Heart left ventricle (tissue), 16 donors: ENCODE results near the gene PDCD1. TPM values are rescaled to one million over a fixed set of nuclear protein-coding genes. Genes with fewer than 3 reads are reported as not detected.
"Not testable (repeated sequence)": the region's sequence is repeated elsewhere in the genome, so short reads cannot be mapped to it uniquely, and the experiment has no call there.

ENCODE experiments used
- ATAC-seq, 4 donors: fragments of 200-7000 bp; cut with Tn5 transposase; one replicate each; pipeline ENCODE4 v1.9.1; 2020 to 2022; ENCODE audit warnings: moderate library complexity in 4 of 4, mild to moderate bottlenecking in 3 of 4, moderate number of reproducible peaks in 1 of 4
- DNase-seq, 5 donors: peaks; one replicate each; pipeline ENCODE4 v3.0.0-alpha.2; 2020
- H3K27ac ChIP-seq, 12 donors: fragments of 200-600 bp; sonication (generic) in 4 of 12; one replicate each; pipeline versions ENCODE4 v1.5.0 to v1.8.0; 2016 to 2022; ENCODE audit warnings: mild to moderate bottlenecking in 2 of 12
- H3K27me3 ChIP-seq, 9 donors: fragments of 200-600 bp; sonication (generic) in 2 of 9; one replicate each; pipeline versions ENCODE4 v1.5.1 to v1.8.0; 2016 to 2022; ENCODE audit warnings: mild to moderate bottlenecking in 3 of 9
- H3K36me3 ChIP-seq, 9 donors: fragments of 200-600 bp; sonication (generic) in 2 of 9; one replicate each; pipeline versions ENCODE4 v1.5.0 to v1.8.0; 2018 to 2022; ENCODE audit warnings: mild to moderate bottlenecking in 2 of 9
- H3K4me1 ChIP-seq, 12 donors: fragments of 200-600 bp; sonication (generic) in 4 of 12; one replicate each; pipeline versions ENCODE4 v1.5.0 to v1.8.0; 2016 to 2022; ENCODE audit warnings: mild to moderate bottlenecking in 3 of 12
- H3K4me3 ChIP-seq, 12 donors: fragments of 200-600 bp; sonication (generic) in 4 of 12; one replicate each; pipeline versions ENCODE4 v1.5.0 to v1.8.0; 2017 to 2022; ENCODE audit warnings: mild to moderate bottlenecking in 9 of 12, moderate library complexity in 4 of 12
- H3K9me3 ChIP-seq, 12 donors: fragments of 200-600 bp; sonication (generic) in 4 of 12; one replicate each; pipeline versions ENCODE4 v1.5.0 to v1.8.0; 2016 to 2022; ENCODE audit warnings: mild to moderate bottlenecking in 1 of 12
- POLR2A ChIP-seq, 2 donors: fragments of 450-650 bp; IDR thresholded peaks; one replicate each; pipeline ENCODE4 v1.6.1; 2017; ENCODE audit warnings: antibody characterized with exemption in 2 of 2, mild to moderate bottlenecking in 2 of 2, moderate library complexity in 2 of 2
- WGBS, 4 donors: extraction: QIAGEN DNeasy Blood & Tissue Kit in 2 of 4; methylation state at CpG; one replicate each; pipeline versions ENCODE4 v1.1.5 to v1.1.7; 2013 to 2018; 5-methylcytosine and 5-hydroxymethylcytosine counted together
- intact Hi-C, 10 donors: fragments of 100-400 bp; cut with DNase I; formaldehyde crosslinking; loops; one replicate each; pipeline versions ENCODE4 v1.11.1 to v1.14.2; 2022
- polyA plus RNA-seq, 2 donors: library from polyadenylated mRNA; stranded (reverse); fragments of 200-250 nt; gene quantifications; one replicate each; pipeline ENCODE4 v1.2.3, GENCODE V29; 2013
- total RNA-seq, 9 donors: library from RNA; depleted of rRNA in 2 of 9; stranded (reverse); fragments of >200 nt in 2 of 9; fragmentation: NEBNext Ultra II Directional in 3 of 9; extraction: Animal tissue kit (Norgen Biotek cat#: 25700) in 3 of 9; gene quantifications; one replicate each; pipeline versions ENCODE4 v1.1.0 to v1.2.4, GENCODE V29; 2016 to 2023
- TF ChIP-seq, protein P1 (sequence below), 12 donors: fragments of 200-600 bp; sonication (generic) in 4 of 12; IDR thresholded peaks; one replicate each; pipeline versions ENCODE4 v1.5.0 to v1.8.0; 2018 to 2022; ENCODE audit warnings: antibody characterized with exemption in 12 of 12, mild to moderate bottlenecking in 5 of 12
- donor health status: ischemic (EF 13 %, LVEDD 7.1; RV severe dilation, severe dysfunction).
- donor health status: healthy with polysubstance abuse.
- donor health status: DM: no; HTN: yes; CAD: no.
- donor health status: DM: no; HTN: no; CAD: no.
- donor health status: ischemic (EF 25% LVEDD 6.9; RV normal size, moderate dysfunction).
- donor health status: ischemic (EF 25% LVEDD 5.7; RV mildly dilated, moderate dysfunction).
- donor health status: healthy.
- donor health status: DM: yes; HTN: yes; CAD: no.
- donor health status: ischemic (EF 35%, LVEDD 5.7; RV mildly dilated, moderate dysfunction).
- donor health status: nonischemic (EF 11% LVEDD 7.7; RV severe dilation, severe dysfunction).
- donor health status: DM: yes; HTN: yes; CAD: no.
- donor health status: PGD.
- donor health status: ischemic (EF 29% LVEDD 5.4; RV normal size, mild dysfunction).
- donor health status: nonischemic (EF 23%, LVEDD 6.1; RV moderate dilation, normal function).

Gene PDCD1
- total and polyA plus RNA-seq, 11 donors = 0.27 to 7.6 (median 1.4) TPM

DNA sequence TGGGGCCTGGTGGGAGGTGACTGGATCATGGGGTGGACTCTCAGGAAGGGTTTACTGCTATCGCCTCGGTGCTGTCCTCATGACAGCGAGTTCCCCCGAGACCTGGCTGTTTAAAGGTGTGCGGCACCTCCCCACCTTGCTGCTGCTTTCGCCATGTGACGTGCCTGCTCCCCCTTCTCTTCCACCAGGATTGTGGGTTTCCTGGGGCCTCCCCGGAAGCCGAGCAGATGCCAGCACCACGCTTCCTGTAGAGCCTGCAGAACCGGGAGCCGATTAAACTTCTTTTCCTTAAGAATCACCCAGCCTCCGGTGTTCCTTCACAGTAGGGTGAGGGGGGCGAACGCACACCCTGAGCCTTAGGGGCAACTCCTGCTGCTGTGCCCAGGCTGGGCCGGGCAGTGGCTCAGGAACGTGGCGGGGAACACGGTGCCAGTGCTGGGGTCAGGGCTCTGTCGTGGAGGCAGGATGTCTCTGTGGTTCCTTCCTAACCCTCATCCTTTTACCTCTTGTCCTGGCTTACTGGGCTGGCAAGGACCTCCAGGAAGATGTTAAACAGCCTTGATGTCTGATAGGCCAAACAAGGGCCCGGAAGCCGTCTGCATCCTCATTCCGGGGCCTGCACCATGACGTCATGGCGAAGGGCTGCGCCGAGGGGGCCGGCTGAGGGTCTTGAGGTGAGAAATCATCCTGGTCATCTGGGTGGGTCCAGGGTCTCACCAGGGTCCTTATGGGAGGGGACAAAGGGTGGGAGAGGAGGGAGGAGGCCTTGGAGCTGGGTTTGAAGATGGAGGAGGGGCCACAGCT, 37.0 kb downstream of the PDCD1 start:
- no peaks in the 10 kb centered on the region for H3K27me3 ChIP-seq
- H3K36me3 ChIP-seq = no peaks in the 10 kb centered on the region
- H3K4me1 ChIP-seq = peaks cover 0 to 17% (median 0%) of the 10 kb centered on the region in 12 donors
- intact Hi-C loops = no loop called here
- TF ChIP-seq, protein P1, sequence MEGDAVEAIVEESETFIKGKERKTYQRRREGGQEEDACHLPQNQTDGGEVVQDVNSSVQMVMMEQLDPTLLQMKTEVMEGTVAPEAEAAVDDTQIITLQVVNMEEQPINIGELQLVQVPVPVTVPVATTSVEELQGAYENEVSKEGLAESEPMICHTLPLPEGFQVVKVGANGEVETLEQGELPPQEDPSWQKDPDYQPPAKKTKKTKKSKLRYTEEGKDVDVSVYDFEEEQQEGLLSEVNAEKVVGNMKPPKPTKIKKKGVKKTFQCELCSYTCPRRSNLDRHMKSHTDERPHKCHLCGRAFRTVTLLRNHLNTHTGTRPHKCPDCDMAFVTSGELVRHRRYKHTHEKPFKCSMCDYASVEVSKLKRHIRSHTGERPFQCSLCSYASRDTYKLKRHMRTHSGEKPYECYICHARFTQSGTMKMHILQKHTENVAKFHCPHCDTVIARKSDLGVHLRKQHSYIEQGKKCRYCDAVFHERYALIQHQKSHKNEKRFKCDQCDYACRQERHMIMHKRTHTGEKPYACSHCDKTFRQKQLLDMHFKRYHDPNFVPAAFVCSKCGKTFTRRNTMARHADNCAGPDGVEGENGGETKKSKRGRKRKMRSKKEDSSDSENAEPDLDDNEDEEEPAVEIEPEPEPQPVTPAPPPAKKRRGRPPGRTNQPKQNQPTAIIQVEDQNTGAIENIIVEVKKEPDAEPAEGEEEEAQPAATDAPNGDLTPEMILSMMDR (IDR thresholded peaks at IDR 0.05) = no peak
- TF ChIP-seq POLR2A (IDR thresholded peaks at IDR 0.05) = no peak
- DNase-seq (peak in 1 of 5 donors; percentile 26), ATAC-seq (peak in 2 of 4 donors; percentile 20 to 83)
- 58 to 66% (median 63%) methylated on average over 25 to 28 of the region's 28 CpGs for WGBS, 4 donors
- H3K4me3 ChIP-seq = peak overlapping the region in 9 of 12 donors; percentile 14 to 37 (median 20)
- peaks cover 0 to 5% (median 0%) of the 10 kb centered on the region in 12 donors for H3K9me3 ChIP-seq
- H3K27ac ChIP-seq = peak overlapping the region in 5 of 12 donors; percentile 5 to 67 (median 25)

DNA sequence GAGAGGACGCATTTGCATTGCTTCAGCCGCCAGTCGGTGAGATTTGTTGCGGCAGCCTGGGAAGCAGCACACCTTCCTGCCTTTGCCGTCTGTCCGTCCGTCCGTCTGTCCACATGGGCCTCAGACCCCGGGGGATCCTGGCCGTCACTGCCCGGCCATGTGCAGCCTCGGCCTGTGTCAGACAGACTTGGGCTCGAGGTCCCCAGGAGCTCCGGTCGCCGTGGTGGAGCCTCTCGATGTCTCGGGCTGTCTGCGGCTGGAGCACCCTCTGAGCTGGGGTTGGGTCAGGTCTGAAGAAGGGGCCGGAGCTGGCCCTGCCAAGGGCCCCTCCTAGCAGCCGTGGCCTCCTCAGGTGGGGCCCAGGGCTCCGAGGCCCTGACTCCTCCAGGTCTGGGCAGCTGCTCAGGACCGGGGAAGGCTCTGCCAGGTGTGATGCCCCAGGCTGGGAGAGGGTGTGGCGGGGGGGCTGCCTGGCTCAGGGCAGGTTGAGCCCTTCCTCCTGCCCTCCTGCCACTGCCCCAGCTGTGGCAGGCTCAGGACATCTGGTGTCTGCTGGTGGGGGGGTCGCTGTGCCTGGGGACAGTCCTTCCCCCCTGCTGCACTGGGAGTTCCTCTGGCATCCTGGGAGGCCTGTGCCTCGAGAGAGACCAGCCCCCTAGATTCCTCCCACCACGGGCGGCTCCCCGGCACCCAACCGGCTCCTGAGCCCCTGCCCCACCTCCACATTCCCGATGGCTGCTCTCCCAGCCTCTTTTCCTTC, 37.9 kb downstream of the PDCD1 start:
- WGBS, 4 donors = 74 to 87% (median 82%) methylated on average over 16 to 31 of the region's 31 CpGs
- DNase-seq (peak in 2 of 5 donors; percentile 21 to 65), ATAC-seq (peak in 1 of 4 donors; percentile 11)
- Histone ChIP-seq H3K36me3 (no peaks in the 10 kb centered on the region), H3K27ac (peak overlapping the region in 5 of 12 donors; percentile 5 to 67 (median 25)), H3K4me1 (peaks cover 0 to 17% (median 0%) of the 10 kb centered on the region in 12 donors), H3K9me3 (no peaks in the 10 kb centered on the region), H3K27me3 (no peaks in the 10 kb centered on the region), H3K4me3 (peak overlapping the region in 6 of 12 donors; percentile 14 to 29 (median 20))
- intact Hi-C loops = no loop called here
- no peak for TF ChIP-seq POLR2A (IDR thresholded peaks at IDR 0.05)
- TF ChIP-seq, protein P1 (IDR thresholded peaks at IDR 0.05) = no peak

DNA sequence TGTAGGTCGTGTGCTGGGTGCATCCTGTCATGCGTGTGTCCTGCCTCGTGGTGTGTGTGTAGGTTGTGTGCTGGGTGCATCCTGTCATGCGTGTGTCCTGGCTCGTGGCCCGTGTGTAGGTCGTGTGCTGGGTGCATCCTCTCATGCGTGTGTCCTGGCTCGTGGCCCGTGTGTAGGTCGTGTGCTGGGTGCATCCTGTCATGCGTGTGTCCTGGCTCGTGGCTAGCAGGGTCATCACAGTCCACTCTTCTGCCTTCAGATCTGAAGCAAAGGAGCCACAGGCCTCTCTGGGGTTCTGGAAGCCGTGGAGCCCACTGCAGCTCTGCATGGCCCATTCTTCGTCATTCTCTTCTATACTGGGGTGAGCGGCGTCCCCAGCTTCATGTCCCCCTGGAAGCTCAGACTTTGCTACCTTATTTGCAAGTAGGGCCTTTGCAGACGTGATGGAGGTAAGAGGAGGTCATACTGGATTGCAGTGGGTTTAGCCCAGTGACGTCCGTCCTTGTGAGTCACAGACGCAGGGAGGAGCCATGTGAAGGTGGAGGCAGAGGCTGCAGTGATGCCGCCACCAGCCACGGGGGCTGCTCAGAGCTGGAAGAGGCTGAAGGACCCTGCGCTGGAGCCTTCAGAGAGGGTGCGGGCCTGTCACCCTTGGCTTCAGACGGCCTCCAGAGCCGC, 38.6 kb downstream of the PDCD1 start:
- H3K9me3 ChIP-seq, ATAC-seq, intact Hi-C loops, H3K27ac ChIP-seq, H3K36me3 ChIP-seq, H3K4me3 ChIP-seq, H3K27me3 ChIP-seq: not testable (repeated sequence)
- DNase-seq = peak in 2 of 5 donors; percentile 16 to 40
- 83 to 93% (median 85%) methylated on average over 16 to 27 of the region's 27 CpGs for WGBS, 4 donors
- H3K4me1 ChIP-seq = peaks cover 0 to 17% (median 0%) of the 10 kb centered on the region in 12 donors

DNA sequence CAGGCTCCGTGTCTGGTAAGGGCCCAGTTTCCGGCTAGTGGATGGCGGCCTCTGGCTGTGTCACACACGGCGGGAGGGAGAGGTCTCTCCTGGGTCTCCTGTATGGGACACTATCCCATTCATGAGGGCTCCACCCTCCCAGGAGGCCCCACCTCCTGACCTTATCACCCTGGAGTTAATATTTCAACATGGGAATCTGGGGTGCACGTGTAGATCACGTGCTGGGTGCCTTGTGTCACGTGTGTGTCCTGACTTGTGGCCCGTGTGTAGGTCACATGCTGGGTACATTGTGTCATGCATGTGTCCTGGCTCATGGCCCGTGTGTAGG, 39.8 kb downstream of the PDCD1 start:
- H3K4me1 ChIP-seq = peaks cover 0 to 17% (median 0%) of the 10 kb centered on the region in 12 donors
- no peak for ATAC-seq
- H3K9me3 ChIP-seq = no peaks in the 10 kb centered on the region
- intact Hi-C loops = no loop called here
- H3K27ac ChIP-seq = no peak overlapping the region
- H3K4me3 ChIP-seq = no peak overlapping the region
- no peak for DNase-seq
- no peaks in the 10 kb centered on the region for H3K36me3 ChIP-seq
- H3K27me3 ChIP-seq = no peaks in the 10 kb centered on the region
- 74 to 93% (median 79%) methylated on average over 10 of the region's 10 CpGs for WGBS, 4 donors
- TF ChIP-seq POLR2A (IDR thresholded peaks at IDR 0.05) = no peak
- TF ChIP-seq, protein P1 (IDR thresholded peaks at IDR 0.05) = no peak
